K562 (cell line): ENCODE results near the gene ASB15. TPM values are rescaled to one million over a fixed set of nuclear protein-coding genes. Genes with fewer than 3 reads are reported as not detected.

Source experiments
- ATAC-seq: fragments of 200-7000 bp; cut with Tn5 transposase; 3 replicates; pipeline ENCODE4 v1.9.1; 2020; ENCODE audit warnings: moderate library complexity
- BruUV-seq: library from RNA; stranded (reverse); fragments of 400-500 nt; replicated peaks from 2 replicates; lab custom pipeline; 2021; lab: Mats Ljungman, UMichigan
- CTCF ChIA-PET: fragments of 300-600 bp; formaldehyde crosslinking; extraction: SDS; loops from one replicate; lab custom pipeline; 2021; ENCODE audit warnings: low intra/inter-chr PET ratio; lab: Yijun Ruan, JAX
- POLR2A ChIA-PET: fragments of 300-600, 350-650 bp; sonication (Branson Sonifier 250); formaldehyde crosslinking; extraction: SDS; loops from one replicate; lab custom pipeline; 2021; ENCODE audit warnings: antibody characterized with exemption, inconsistent platforms; lab: Yijun Ruan, JAX
- DNase-seq, 4 experiments: peaks; one replicate each; pipeline versions ENCODE4 v3.0.0 to v3.0.0-alpha.2; 2011 to 2018; ENCODE audit warnings: low spot score in 3 of 4, mixed read lengths in 3 of 4; ENCODE audit errors: extremely low read depth in 1 of 4
- FAIRE-seq: peaks from 2 replicates; lab custom pipeline; 2011; peaks lifted over from hg19 to GRCh38; lab: Jason Lieb, UNC
- H2AFZ ChIP-seq: 2 replicates; pipeline ENCODE4 v1.6.0; 2011; ENCODE audit warnings: low read depth, low read length, control low read depth, inconsistent platforms
- H3K27ac ChIP-seq: fragments of 200-600 bp; 3 replicates; pipeline ENCODE4 v1.8.0; 2011; ENCODE audit warnings: low read depth, mild to moderate bottlenecking, control low read depth, inconsistent platforms, low read length, moderate library complexity, mixed read lengths; ENCODE audit errors: extremely low read depth
- H3K27me3 ChIP-seq, 2 experiments: fragments of 300-600 bp in 1 of 2; 2 replicates in 1 of 2; 3 replicates in 1 of 2; pipeline versions ENCODE4 v1.6.0 to v1.8.0; 2011; ENCODE audit warnings: inconsistent platforms in 2 of 2, low read length in 2 of 2, mild to moderate bottlenecking in 1 of 2, mixed read lengths in 1 of 2, moderate library complexity in 1 of 2; ENCODE audit not compliant: control insufficient read depth in 2 of 2, insufficient read depth in 2 of 2
- H3K36me3 ChIP-seq: fragments of 300-600 bp; 3 replicates; pipeline ENCODE4 v1.8.0; 2011; ENCODE audit warnings: mild to moderate bottlenecking, low read length, inconsistent platforms; ENCODE audit not compliant: control insufficient read depth, insufficient read depth
- H3K4me1 ChIP-seq, 2 experiments: fragments of 200-600 bp in 1 of 2; replicated peaks in 1 of 2; 2 replicates in 1 of 2; 3 replicates in 1 of 2; pipeline versions ENCODE4 v1.5.1 to v1.8.0; 2011; ENCODE audit warnings: inconsistent platforms in 2 of 2, low read length in 2 of 2, mild to moderate bottlenecking in 1 of 2, mixed read lengths in 1 of 2, moderate library complexity in 1 of 2; ENCODE audit not compliant: control insufficient read depth in 2 of 2, insufficient read depth in 2 of 2
- H3K4me2 ChIP-seq: 2 replicates; pipeline ENCODE4 v1.6.1; 2011; ENCODE audit warnings: low read length, control low read depth, inconsistent platforms, mixed read lengths; ENCODE audit not compliant: insufficient read depth
- H3K4me3 ChIP-seq: fragments of 200-600 bp; sonication (generic), shearing (Covaris generic); 2 replicates; pipeline ENCODE4 v1.5.1; 2016; ENCODE audit warnings: control low read depth, inconsistent platforms
- H3K79me2 ChIP-seq: fragments of 200-600 bp; 3 replicates; pipeline ENCODE4 v1.8.0; 2011; ENCODE audit warnings: low read length, inconsistent platforms; ENCODE audit not compliant: control insufficient read depth, insufficient read depth
- H3K9ac ChIP-seq, 2 experiments: 2 replicates each; pipeline versions ENCODE4 v1.6.0 to v1.6.1; 2011; ENCODE audit warnings: low read depth in 2 of 2, low read length in 2 of 2, control low read depth in 1 of 2, inconsistent platforms in 1 of 2, mild to moderate bottlenecking in 1 of 2, mixed read lengths in 1 of 2; ENCODE audit not compliant: insufficient read depth in 1 of 2
- H3K9me1 ChIP-seq: one replicate; pipeline ENCODE4 v1.6.0; 2011; ENCODE audit warnings: inconsistent platforms, mild to moderate bottlenecking, low read length, moderate library complexity; ENCODE audit not compliant: control insufficient read depth, insufficient read depth
- H3K9me3 ChIP-seq: replicated peaks from 2 replicates; pipeline ENCODE4 v1.5.1; 2011; ENCODE audit warnings: low read depth, low read length, inconsistent platforms; ENCODE audit not compliant: control insufficient read depth, insufficient read depth
- H4K20me1 ChIP-seq: replicated peaks from 2 replicates; pipeline ENCODE4 v1.6.1; 2011; ENCODE audit warnings: low read length, inconsistent platforms, mixed read lengths; ENCODE audit not compliant: control insufficient read depth, insufficient read depth
- FOXK1 ChIP-seq: sonication (generic); formaldehyde crosslinking; IDR thresholded peaks from 2 replicates; pipeline ENCODE4 v1.8.0; 2022; ENCODE audit warnings: missing genetic modification reagents, mild to moderate bottlenecking, borderline replicate concordance
- MTA1 ChIP-seq: fragments of 450-650 bp; IDR thresholded peaks from 2 replicates; pipeline ENCODE4 v1.6.1; 2017; ENCODE audit warnings: borderline replicate concordance
- NCOA2 ChIP-seq, 2 experiments: fragments of 450-650 bp; IDR thresholded peaks; 2 replicates each; pipeline ENCODE4 v1.6.1; 2018; ENCODE audit warnings: mild to moderate bottlenecking in 2 of 2, moderate library complexity in 1 of 2; ENCODE audit not compliant: partially characterized antibody in 2 of 2
- POLR2A ChIP-seq: fragments of 450-650 bp; conservative IDR thresholded peaks from 2 replicates; pipeline ENCODE4 v1.6.1; 2016
- POLR2B ChIP-seq: fragments of 450-650 bp; IDR thresholded peaks from 2 replicates; pipeline ENCODE4 v1.6.1; 2018; ENCODE audit warnings: low read depth; ENCODE audit not compliant: partially characterized antibody
- SUPT5H ChIP-seq: fragments of 450-650 bp; IDR thresholded peaks from 2 replicates; pipeline ENCODE4 v1.6.1; 2016
- THRAP3 ChIP-seq: fragments of 450-650 bp; IDR thresholded peaks from 2 replicates; pipeline ENCODE4 v1.6.1; 2016; ENCODE audit warnings: mild to moderate bottlenecking, inconsistent platforms, borderline replicate concordance
- ZNF143 ChIP-seq: sonication (generic); formaldehyde crosslinking; IDR thresholded peaks from 2 replicates; pipeline ENCODE4 v1.9.0; 2022; ENCODE audit warnings: mild to moderate bottlenecking, missing genetic modification reagents
- WGBS: fragments of 100-300 bp; shearing (Covaris generic); methylation state at CpG from one replicate; pipeline ENCODE4 v1.1.6; 2016; ENCODE audit warnings: low coverage, mixed read lengths; ENCODE audit not compliant: insufficient coverage; ENCODE audit errors: missing lambda C conversion rate; 5-methylcytosine and 5-hydroxymethylcytosine counted together
- in situ Hi-C: fragments of 300-500 bp; cut with MboI; formaldehyde crosslinking; loops from 4 replicates; pipeline ENCODE4 v1.15.0; 2018; ENCODE audit warnings: inconsistent platforms, mixed read lengths
- intact Hi-C: fragments of 100-400 bp; cut with micrococcal nuclease; formaldehyde crosslinking; loops from 2 replicates; pipeline ENCODE4 v1.14.2; 2022
- polyA plus RNA-seq, 8 experiments: library from polyadenylated mRNA; depleted of rRNA in 4 of 8; stranded (reverse) in 5 of 8; unstranded in 3 of 8; fragments of >200 nt; fragmentation: Nextera tagmentation in 2 of 8; fragmentation: Illumina TruSeq in 1 of 8; extraction: Ambion mirVana in 2 of 8; extraction: Trizol in 1 of 8; gene quantifications; 2 replicates each; pipeline versions ENCODE4 v1.2.1 to v1.2.3, GENCODE V29; 2011 to 2014; ENCODE audit warnings: inconsistent platforms in 1 of 8, missing spikeins in 1 of 8
- total RNA-seq, 7 experiments: library from RNA; depleted of rRNA in 6 of 7; stranded (reverse); fragments of >200 nt in 6 of 7; fragmentation: Illumina TruSeq in 2 of 7; extraction: Trizol in 2 of 7; gene quantifications; 2 replicates each; pipeline versions ENCODE4 v1.2.1 to v1.2.3, GENCODE V29; 2011 to 2021; ENCODE audit warnings: low replicate concordance in 1 of 7
- TF ChIP-seq, protein P1 (sequence below): fragments of 250-450 bp; sonication (Bioruptor Pico); IDR thresholded peaks from 2 replicates; pipeline ENCODE4 v1.8.0; 2022; ENCODE audit warnings: inconsistent platforms

ASB15 gene
- total and polyA plus RNA-seq, 9 of the 15 experiments (the other 6 are each of a cell fraction or from before 2014, with no cell fraction given), result 0.03 to 0.14 (median 0.04) TPM; not detected in 3

GRCh38 chr7:123687161-123687560, 85.5 kb downstream of the ASB15 start:
- Histone ChIP-seq H3K27ac (no peak overlapping the region), H3K4me1 (no peaks in the 10 kb centered on the region), H3K36me3 (peaks cover 88% of the 10 kb centered on the region), H3K9ac (no peak overlapping the region), H3K9me3 (no peaks in the 10 kb centered on the region), H3K4me2 (no peak overlapping the region), H3K79me2 (no peaks in the 10 kb centered on the region), H4K20me1 (no peaks in the 10 kb centered on the region), H2AFZ (no peak overlapping the region), H3K27me3 (no peaks in the 10 kb centered on the region), H3K4me3 (no peak overlapping the region), H3K9me1 (no peaks in the 10 kb centered on the region)
- FAIRE-seq (no peak), DNase-seq (no peak), ATAC-seq (no peak)
- CTCF ChIA-PET, result no interaction called here
- in situ Hi-C loops (no loop called here), intact Hi-C loops (no loop called here)
- TF ChIP-seq, protein P1, sequence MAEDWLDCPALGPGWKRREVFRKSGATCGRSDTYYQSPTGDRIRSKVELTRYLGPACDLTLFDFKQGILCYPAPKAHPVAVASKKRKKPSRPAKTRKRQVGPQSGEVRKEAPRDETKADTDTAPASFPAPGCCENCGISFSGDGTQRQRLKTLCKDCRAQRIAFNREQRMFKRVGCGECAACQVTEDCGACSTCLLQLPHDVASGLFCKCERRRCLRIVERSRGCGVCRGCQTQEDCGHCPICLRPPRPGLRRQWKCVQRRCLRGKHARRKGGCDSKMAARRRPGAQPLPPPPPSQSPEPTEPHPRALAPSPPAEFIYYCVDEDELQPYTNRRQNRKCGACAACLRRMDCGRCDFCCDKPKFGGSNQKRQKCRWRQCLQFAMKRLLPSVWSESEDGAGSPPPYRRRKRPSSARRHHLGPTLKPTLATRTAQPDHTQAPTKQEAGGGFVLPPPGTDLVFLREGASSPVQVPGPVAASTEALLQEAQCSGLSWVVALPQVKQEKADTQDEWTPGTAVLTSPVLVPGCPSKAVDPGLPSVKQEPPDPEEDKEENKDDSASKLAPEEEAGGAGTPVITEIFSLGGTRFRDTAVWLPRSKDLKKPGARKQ (CRISPR knock-in tag), result no peak
- TF ChIP-seq POLR2B, result peak; percentile 40
- no peak for TF ChIP-seq FOXK1 (CRISPR knock-in tag)
- TF ChIP-seq THRAP3, result no peak
- peak; percentile 54 for TF ChIP-seq POLR2A
- peak; percentile 54; the same call in 1 of the 2 replicates for TF ChIP-seq SUPT5H
- TF ChIP-seq MTA1, result no peak
- no peak for TF ChIP-seq NCOA2 (IDR thresholded peaks at IDR 0.05; ENCODE audit: partially characterized antibody in 2 of 2)
- TF ChIP-seq ZNF143, result no peak
- 94% methylated on average over 2 of the region's 2 CpGs for WGBS
- BruUV-seq, result no TSS peak
- POLR2A ChIA-PET, result interaction anchor here (0.6 kb wide), 1 partner anchor 17 kb away, joined by 3 read pairs; no protein-coding TSS in a partner anchor
